SK-N-SH treated with all-trans-retinoic acid at 6 μM for 48 hours (cell line): ENCODE results near the gene CRIP1.

ENCODE experiments used
- ATAC-seq: fragments of 200-7000 bp; cut with Tn5 transposase; 3 replicates; pipeline ENCODE4 v1.9.1; 2020; ENCODE audit warnings: mild to moderate bottlenecking, moderate library complexity
- BACH2 ChIP-seq: fragments of 250-450 bp; sonication (Bioruptor Pico); IDR thresholded peaks from 2 replicates; pipeline ENCODE4 v1.9.0; 2021; ENCODE audit warnings: mild to moderate bottlenecking, borderline replicate concordance
- CREB5 ChIP-seq: fragments of 250-450 bp; sonication (Bioruptor Pico); IDR thresholded peaks from 2 replicates; pipeline ENCODE4 v1.5.1; 2020; ENCODE audit warnings: low read depth, mild to moderate bottlenecking, moderate library complexity
- CSDC2 ChIP-seq: fragments of 250-450 bp; sonication (Bioruptor Pico); IDR thresholded peaks from 2 replicates; pipeline ENCODE4 v1.5.0; 2020; ENCODE audit warnings: mild to moderate bottlenecking, moderate library complexity
- CSRNP3 ChIP-seq: fragments of 250-450 bp; sonication (Bioruptor Pico); IDR thresholded peaks from 2 replicates; pipeline ENCODE4 v1.5.1; 2021; ENCODE audit warnings: mild to moderate bottlenecking, moderate library complexity
- ESRRG ChIP-seq: fragments of 250-450 bp; sonication (Bioruptor Pico); IDR thresholded peaks from 2 replicates; pipeline ENCODE4 v1.6.1; 2021; ENCODE audit warnings: mild to moderate bottlenecking
- GLIS3 ChIP-seq: fragments of 250-450 bp; sonication (Bioruptor Pico); IDR thresholded peaks from 2 replicates; pipeline ENCODE4 v1.5.0; 2020; ENCODE audit warnings: mild to moderate bottlenecking, moderate library complexity
- OSR1 ChIP-seq: fragments of 250-450 bp; sonication (Bioruptor Pico); IDR thresholded peaks from 2 replicates; pipeline ENCODE4 v1.8.0; 2022; ENCODE audit warnings: moderate library complexity, mild to moderate bottlenecking, inconsistent platforms
- PATZ1 ChIP-seq: fragments of 250-450 bp; sonication (Bioruptor Pico); IDR thresholded peaks from 2 replicates; pipeline ENCODE4 v1.8.0; 2020; ENCODE audit warnings: mild to moderate bottlenecking, moderate library complexity, borderline replicate concordance
- POU6F1 ChIP-seq: fragments of 250-450 bp; sonication (Bioruptor Pico); IDR thresholded peaks from 2 replicates; pipeline ENCODE4 v1.8.0; 2021; ENCODE audit warnings: low read depth, mild to moderate bottlenecking, moderate library complexity, borderline replicate concordance
- RARB ChIP-seq: fragments of 250-450 bp; sonication (Bioruptor Pico); IDR thresholded peaks from 2 replicates; pipeline ENCODE4 v1.8.0; 2021; ENCODE audit warnings: mild to moderate bottlenecking, moderate library complexity
- SNAI2 ChIP-seq: fragments of 250-450 bp; sonication (Bioruptor Pico); IDR thresholded peaks from 2 replicates; pipeline ENCODE4 v1.5.0; 2020; ENCODE audit warnings: mild to moderate bottlenecking, moderate library complexity
- TCF4 ChIP-seq: fragments of 250-450 bp; sonication (Bioruptor Pico); IDR thresholded peaks from 2 replicates; pipeline ENCODE4 v1.8.0; 2021; ENCODE audit warnings: mild to moderate bottlenecking, moderate library complexity, borderline replicate concordance
- TOX ChIP-seq: fragments of 250-450 bp; sonication (Bioruptor Pico); IDR thresholded peaks from 2 replicates; pipeline ENCODE4 v1.8.0; 2021; ENCODE audit warnings: mild to moderate bottlenecking, moderate library complexity, borderline replicate concordance
- TSHZ2 ChIP-seq: fragments of 250-450 bp; sonication (Bioruptor Pico); IDR thresholded peaks from 2 replicates; pipeline ENCODE4 v1.5.0; 2020; ENCODE audit warnings: mild to moderate bottlenecking, moderate library complexity
- ZC3H10 ChIP-seq: fragments of 250-450 bp; sonication (Bioruptor Pico); IDR thresholded peaks from 2 replicates; pipeline ENCODE4 v1.5.1; 2021; ENCODE audit warnings: mild to moderate bottlenecking, moderate library complexity
- ZFP3 ChIP-seq: fragments of 250-450 bp; sonication (Bioruptor Pico); IDR thresholded peaks from 2 replicates; pipeline ENCODE4 v1.5.0; 2020; ENCODE audit warnings: mild to moderate bottlenecking, moderate library complexity
- ZFP30 ChIP-seq: fragments of 450-650 bp; formaldehyde crosslinking; IDR thresholded peaks from 2 replicates; pipeline ENCODE4 v1.5.0; 2022; ENCODE audit warnings: mild to moderate bottlenecking, moderate library complexity
- ZNF565 ChIP-seq: fragments of 450-650 bp; formaldehyde crosslinking; conservative IDR thresholded peaks from 2 replicates; pipeline ENCODE4 v1.5.0; 2020; ENCODE audit warnings: low read depth, mild to moderate bottlenecking, moderate library complexity
- ZNF8 ChIP-seq: fragments of 450-650 bp; formaldehyde crosslinking; IDR thresholded peaks from 2 replicates; pipeline ENCODE4 v1.5.0; 2020; ENCODE audit warnings: mild to moderate bottlenecking, moderate library complexity

CRIP1 gene

GRCh38 chr14:105495990-105496830, 9.5 kb downstream of the CRIP1 start:
- TF ChIP-seq OSR1 (CRISPR knock-in tag) (no peak), ESRRG (no peak), ZNF565 (no peak), CSDC2 (CRISPR knock-in tag) (no peak)
- no peak for ATAC-seq

- ATAC-seq, result no peak
- TF ChIP-seq TOX (CRISPR knock-in tag) (no peak), TSHZ2 (CRISPR knock-in tag) (no peak), PATZ1 (CRISPR knock-in tag) (no peak), ZFP30 (CRISPR knock-in tag) (no peak), POU6F1 (CRISPR knock-in tag) (no peak), RARB (no peak), ZNF8 (CRISPR knock-in tag) (no peak), ZFP3 (CRISPR knock-in tag) (no peak), ZNF565 (no peak), BACH2 (CRISPR knock-in tag) (no peak), ZC3H10 (CRISPR knock-in tag) (no peak), TCF4 (no peak), ESRRG (no peak)
These were observed 10.3 kb downstream of the CRIP1 start for GRCh38 chr14:105496831-105497591.

GRCh38 chr14:105497671-105498429, 11.2 kb downstream of the CRIP1 start:
- TF ChIP-seq CSDC2 (CRISPR knock-in tag) (no peak), ZNF565 (no peak)
- no peak for ATAC-seq

- no peak for TF ChIP-seq POU6F1 (CRISPR knock-in tag)
- TF ChIP-seq CSRNP3 (CRISPR knock-in tag), result no peak
- TF ChIP-seq TCF4, result no peak
- no peak for TF ChIP-seq RARB
- TF ChIP-seq CREB5 (CRISPR knock-in tag), result no peak
- TF ChIP-seq ZFP3 (CRISPR knock-in tag), result no peak
- no peak for TF ChIP-seq ZNF8 (CRISPR knock-in tag)
- no peak for TF ChIP-seq SNAI2 (CRISPR knock-in tag)
- no peak for TF ChIP-seq GLIS3
- TF ChIP-seq TOX (CRISPR knock-in tag), result no peak
- TF ChIP-seq ZC3H10 (CRISPR knock-in tag), result no peak
- TF ChIP-seq ESRRG, result no peak
- TF ChIP-seq, all 23 proteins: peak for 0
- ATAC-seq, result no peak
These were observed 12.0 kb downstream of the CRIP1 start for GRCh38 chr14:105498430-105499255.
